BJ (cell line): ENCODE data around the gene PPP4R2. TPM values are rescaled to one million over a fixed set of nuclear protein-coding genes. Genes with fewer than 3 reads are reported as not detected.

Experiments used
- CTCF ChIA-PET: fragments of 350-600 bp; formaldehyde crosslinking; extraction: SDS; loops from one replicate; lab custom pipeline; 2021; ENCODE audit warnings: antibody characterized with exemption, inconsistent platforms; lab: Yijun Ruan, JAX
- POLR2A ChIA-PET: fragments of 300-600 bp; sonication (Branson Sonifier 250); formaldehyde crosslinking; extraction: SDS; loops from one replicate; lab custom pipeline; 2021; ENCODE audit warnings: antibody characterized with exemption; lab: Charles Lee
- DNase-seq: peaks from one replicate; pipeline ENCODE4 v3.0.0-alpha.2; 2011; ENCODE audit warnings: low read depth
- H3K27me3 ChIP-seq: 2 replicates; pipeline ENCODE4 v1.6.0; 2011; ENCODE audit warnings: low read length; ENCODE audit not compliant: control insufficient read depth, insufficient read depth
- H3K36me3 ChIP-seq: 2 replicates; pipeline ENCODE4 v1.5.1; 2011; ENCODE audit warnings: low read length; ENCODE audit not compliant: control insufficient read depth, insufficient read depth
- H3K4me3 ChIP-seq: 2 replicates; pipeline ENCODE4 v1.5.1; 2011; ENCODE audit warnings: low read depth, mild to moderate bottlenecking, control low read depth, low read length
- polyA plus RNA-seq: library from polyadenylated mRNA; depleted of rRNA; stranded (reverse); fragments of >200 nt; gene quantifications from 2 replicates; pipeline ENCODE4 v1.2.3, GENCODE V29; 2011
- TF ChIP-seq, protein P1 (sequence below): IDR thresholded peaks from 2 replicates; pipeline ENCODE4 v1.5.1; 2011; ENCODE audit warnings: low read depth, mild to moderate bottlenecking, control low read depth, inconsistent platforms, low read length, moderate library complexity; ENCODE audit not compliant: insufficient read depth

PPP4R2 gene
- polyA plus RNA-seq, 1 experiment, result 9.8 TPM

- ChIA-PET CTCF (interaction anchor here (0.7 to 1.0 kb wide), 3 partner anchors 16 to 139 kb away, joined by 3 read pairs; no protein-coding TSS in a partner anchor), POLR2A (no interaction called here)
- TF ChIP-seq, protein P1, sequence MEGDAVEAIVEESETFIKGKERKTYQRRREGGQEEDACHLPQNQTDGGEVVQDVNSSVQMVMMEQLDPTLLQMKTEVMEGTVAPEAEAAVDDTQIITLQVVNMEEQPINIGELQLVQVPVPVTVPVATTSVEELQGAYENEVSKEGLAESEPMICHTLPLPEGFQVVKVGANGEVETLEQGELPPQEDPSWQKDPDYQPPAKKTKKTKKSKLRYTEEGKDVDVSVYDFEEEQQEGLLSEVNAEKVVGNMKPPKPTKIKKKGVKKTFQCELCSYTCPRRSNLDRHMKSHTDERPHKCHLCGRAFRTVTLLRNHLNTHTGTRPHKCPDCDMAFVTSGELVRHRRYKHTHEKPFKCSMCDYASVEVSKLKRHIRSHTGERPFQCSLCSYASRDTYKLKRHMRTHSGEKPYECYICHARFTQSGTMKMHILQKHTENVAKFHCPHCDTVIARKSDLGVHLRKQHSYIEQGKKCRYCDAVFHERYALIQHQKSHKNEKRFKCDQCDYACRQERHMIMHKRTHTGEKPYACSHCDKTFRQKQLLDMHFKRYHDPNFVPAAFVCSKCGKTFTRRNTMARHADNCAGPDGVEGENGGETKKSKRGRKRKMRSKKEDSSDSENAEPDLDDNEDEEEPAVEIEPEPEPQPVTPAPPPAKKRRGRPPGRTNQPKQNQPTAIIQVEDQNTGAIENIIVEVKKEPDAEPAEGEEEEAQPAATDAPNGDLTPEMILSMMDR, result no peak
- Histone ChIP-seq H3K27me3 (no peaks in the 10 kb centered on the region), H3K4me3 (no peak overlapping the region), H3K36me3 (no peaks in the 10 kb centered on the region; the same call in 1 of the 2 replicates)
- no peak for DNase-seq
These were observed 32.2 kb downstream of the PPP4R2 start for GRCh38 chr3:73028803-73029202.

DNA sequence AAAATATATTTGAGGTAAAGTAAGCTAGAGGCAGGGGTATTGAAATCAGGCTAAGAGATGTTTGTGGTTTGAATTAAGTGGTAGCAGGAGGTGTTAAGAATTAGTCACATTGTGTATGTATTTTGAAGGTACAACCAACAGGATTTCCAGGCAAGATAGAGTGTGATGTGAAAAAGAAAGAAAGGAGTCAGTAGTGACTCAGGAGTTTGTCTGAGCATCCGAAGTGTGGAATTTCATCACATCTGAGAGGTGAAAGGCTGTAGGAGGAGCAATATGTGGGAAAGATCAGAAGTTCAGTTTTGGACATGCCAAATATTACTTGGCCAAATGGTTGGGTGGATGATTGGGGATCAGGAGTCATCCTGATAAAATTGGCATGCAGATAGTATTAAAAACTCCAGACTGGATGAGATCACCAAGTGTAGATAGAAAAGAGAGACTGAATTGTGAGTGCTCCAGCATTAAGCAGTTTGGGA, 32.7 kb downstream of the PPP4R2 start:
- Histone ChIP-seq H3K4me3 (no peak overlapping the region), H3K27me3 (no peaks in the 10 kb centered on the region), H3K36me3 (no peaks in the 10 kb centered on the region; the same call in 1 of the 2 replicates)
- peak; percentile 63 for DNase-seq
- POLR2A ChIA-PET, result no interaction called here
- CTCF ChIA-PET, result interaction anchor here (0.7 kb wide), 1 partner anchor 137 kb away, joined by 3 read pairs; no protein-coding TSS in a partner anchor
- TF ChIP-seq, protein P1, result no peak

DNA sequence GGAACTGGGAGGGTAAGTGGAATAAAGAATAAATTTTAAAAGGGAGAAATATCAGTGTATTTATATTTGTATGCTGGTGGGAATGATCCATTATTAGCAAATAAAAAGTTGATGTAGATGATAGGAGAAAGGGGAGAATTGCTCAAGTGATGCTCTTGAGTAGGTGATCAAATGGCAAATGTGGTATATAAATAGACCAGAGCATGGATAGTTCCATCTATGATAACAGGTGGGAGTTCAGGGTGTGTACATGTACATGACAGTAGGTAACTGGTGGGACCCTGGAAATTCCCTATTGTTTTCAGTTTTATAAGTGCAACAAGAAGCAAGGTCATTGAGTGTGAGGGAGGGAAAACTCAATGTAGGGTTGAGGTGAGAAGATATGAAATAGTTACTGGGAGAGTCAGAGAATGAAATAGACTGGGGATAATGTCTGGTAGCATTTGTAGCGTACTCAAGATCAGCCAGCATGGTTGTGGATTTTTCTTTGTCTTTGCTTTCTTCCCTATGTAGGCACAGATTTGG, 33.5 kb downstream of the PPP4R2 start:
- TF ChIP-seq, protein P1, result no peak
- Histone ChIP-seq H3K36me3 (no peaks in the 10 kb centered on the region; the same call in 1 of the 2 replicates), H3K27me3 (no peaks in the 10 kb centered on the region), H3K4me3 (no peak overlapping the region)
- ChIA-PET POLR2A (no interaction called here), CTCF (no interaction called here)
- no peak for DNase-seq

- H3K36me3 ChIP-seq, result no peaks in the 10 kb centered on the region; the same call in 1 of the 2 replicates
- DNase-seq, result no peak
- POLR2A ChIA-PET, result no interaction called here
- no peaks in the 10 kb centered on the region for H3K27me3 ChIP-seq
- TF ChIP-seq, protein P1, result no peak
- CTCF ChIA-PET, result interaction anchor here (0.6 kb wide), 1 partner anchor 646 kb away, joined by 4 read pairs; no protein-coding TSS in a partner anchor
- no peak overlapping the region for H3K4me3 ChIP-seq
These were observed 35.0 kb downstream of the PPP4R2 start for GRCh38 chr3:73031573-73032103.

DNA sequence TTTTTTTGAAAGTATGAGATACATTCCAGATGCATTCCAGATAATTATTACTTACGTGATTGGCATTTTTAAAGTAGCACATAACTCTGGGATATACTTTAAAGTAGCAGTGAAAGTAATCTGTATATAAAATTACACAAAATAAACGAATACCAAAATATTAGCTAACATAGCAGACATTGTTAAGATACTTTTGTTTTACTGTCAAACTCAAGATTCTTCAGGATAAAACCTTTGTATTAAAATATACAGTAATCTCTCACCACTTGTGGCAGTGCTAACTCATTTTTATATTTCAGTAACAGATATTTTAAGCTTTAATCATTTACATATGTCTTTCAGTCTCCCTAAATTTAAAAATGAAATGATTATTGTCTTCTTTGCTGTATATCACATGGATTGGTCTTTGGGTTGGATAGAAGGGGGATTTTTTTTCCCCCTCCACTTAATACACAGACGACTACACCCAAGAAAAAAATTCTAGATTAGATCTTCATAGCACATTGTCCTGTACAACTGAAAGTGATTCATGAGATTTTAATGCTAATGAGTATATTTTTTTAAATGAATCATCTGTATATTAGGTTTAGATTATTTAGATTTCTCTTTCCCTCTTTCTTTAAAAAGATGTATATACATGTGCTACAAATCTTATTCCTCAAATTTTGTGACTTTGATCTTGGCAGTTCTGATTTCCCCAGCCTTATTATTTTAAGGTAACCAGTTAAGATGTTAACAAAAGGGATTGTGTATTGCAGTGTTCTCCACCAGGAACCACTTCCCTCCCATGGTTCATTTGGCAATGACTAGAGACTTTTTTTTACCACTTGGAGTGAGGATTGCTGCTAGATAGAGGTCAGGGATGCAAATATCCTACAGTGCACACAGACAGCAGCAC, 40.3 kb downstream of the PPP4R2 start:
- no peaks in the 10 kb centered on the region for H3K27me3 ChIP-seq
- DNase-seq, result peak; percentile 14
- POLR2A ChIA-PET, result interaction anchor here (0.6 kb wide), 1 partner anchor 149 kb away, joined by 3 read pairs; the partner anchor contains the start of gene GXYLT2
- CTCF ChIA-PET, result interaction anchor here (0.7 to 1.5 kb wide), 2 partner anchors 98 to 109 kb away, joined by 3 to 4 read pairs; no protein-coding TSS in a partner anchor
- H3K36me3 ChIP-seq, result no peaks in the 10 kb centered on the region
- no peak overlapping the region for H3K4me3 ChIP-seq
- TF ChIP-seq, protein P1, result no peak
